Activated T-cell treated with anti-CD3 and anti-CD28 coated beads for 4 hours (primary cell): ENCODE measurements around the gene CYP4F3.
"Not testable (repeated sequence)": the region's sequence is repeated elsewhere in the genome, so short reads cannot be mapped to it uniquely, and the experiment has no call there.

Experiments
- DNase-seq: peaks from one replicate; pipeline ENCODE4 v3.0.0-alpha.2; 2020

Gene CYP4F3

GRCh38 chr19:15640294-15640903 lies at the start of gene CYP4F3:
Gene CYP4F3 (plus strand): TSS chr19:15640897. CDS start chr19:15641416, 519 bp downstream.
- DNase-seq: no peak

GRCh38 chr19:15591796-15592195 lies 48.9 kb upstream of the CYP4F3 start:
- no peak for DNase-seq

- DNase-seq: not testable (repeated sequence)
Measured at GRCh38 chr19:15592506-15592905, 48.2 kb upstream of the CYP4F3 start.

GRCh38 chr19:15593766-15594165 lies 46.9 kb upstream of the CYP4F3 start:
- not testable (repeated sequence) for DNase-seq

- DNase-seq: no peak
Measured at GRCh38 chr19:15595069-15595468, 45.6 kb upstream of the CYP4F3 start.

GRCh38 chr19:15607978-15608925 lies 32.4 kb upstream of the CYP4F3 start:
- not testable (repeated sequence) for DNase-seq

GRCh38 chr19:15609261-15609660 lies 31.4 kb upstream of the CYP4F3 start:
- no peak for DNase-seq

- DNase-seq: no peak
Measured at GRCh38 chr19:15612342-15612741, 28.4 kb upstream of the CYP4F3 start.

- no peak for DNase-seq
Measured at GRCh38 chr19:15613338-15613737, 27.4 kb upstream of the CYP4F3 start.

GRCh38 chr19:15614507-15615379 lies 26.0 kb upstream of the CYP4F3 start, which contains the start of gene CYP4F8:
Gene CYP4F8 (plus strand): TSS chr19:15615218. CDS start chr19:15615617, 399 bp downstream.
- DNase-seq: no peak

GRCh38 chr19:15615526-15615925 lies 25.2 kb upstream of the CYP4F3 start:
- no peak for DNase-seq

GRCh38 chr19:15616183-15616582 lies 24.5 kb upstream of the CYP4F3 start:
- no peak for DNase-seq

GRCh38 chr19:15616627-15617270 lies 23.9 kb upstream of the CYP4F3 start:
- no peak for DNase-seq

- DNase-seq: no peak
Measured at GRCh38 chr19:15618321-15618720, 22.4 kb upstream of the CYP4F3 start.

- no peak for DNase-seq
Measured at GRCh38 chr19:15621801-15622200, 18.9 kb upstream of the CYP4F3 start.

- DNase-seq: no peak
Measured at GRCh38 chr19:15622991-15623390, 17.7 kb upstream of the CYP4F3 start.

- no peak for DNase-seq
Measured at GRCh38 chr19:15623711-15624318, 16.9 kb upstream of the CYP4F3 start.

GRCh38 chr19:15628236-15629002 lies 12.3 kb upstream of the CYP4F3 start:
- DNase-seq: no peak

- peak; percentile 92 for DNase-seq
Measured at GRCh38 chr19:15629003-15629880, 11.5 kb upstream of the CYP4F3 start.

- DNase-seq: no peak
Measured at GRCh38 chr19:15631817-15632216, 8.9 kb upstream of the CYP4F3 start.
